Measurements from ENCODE around the gene CPT1A.
"Not testable (repeated sequence)": the region's sequence is repeated elsewhere in the genome, so short reads cannot be mapped to it uniquely, and the experiment has no call there.

The CPT1A gene

GRCh38 chr11:68841718-68842426, at the start of gene CPT1A:
TSS of gene CPT1A (minus strand) at chr11:68841916. CDS start at chr11:68815474, 26,442 bp downstream.
- peak; percentile 93 for DNase-seq (ENCODE audit: low spot score)

DNA sequence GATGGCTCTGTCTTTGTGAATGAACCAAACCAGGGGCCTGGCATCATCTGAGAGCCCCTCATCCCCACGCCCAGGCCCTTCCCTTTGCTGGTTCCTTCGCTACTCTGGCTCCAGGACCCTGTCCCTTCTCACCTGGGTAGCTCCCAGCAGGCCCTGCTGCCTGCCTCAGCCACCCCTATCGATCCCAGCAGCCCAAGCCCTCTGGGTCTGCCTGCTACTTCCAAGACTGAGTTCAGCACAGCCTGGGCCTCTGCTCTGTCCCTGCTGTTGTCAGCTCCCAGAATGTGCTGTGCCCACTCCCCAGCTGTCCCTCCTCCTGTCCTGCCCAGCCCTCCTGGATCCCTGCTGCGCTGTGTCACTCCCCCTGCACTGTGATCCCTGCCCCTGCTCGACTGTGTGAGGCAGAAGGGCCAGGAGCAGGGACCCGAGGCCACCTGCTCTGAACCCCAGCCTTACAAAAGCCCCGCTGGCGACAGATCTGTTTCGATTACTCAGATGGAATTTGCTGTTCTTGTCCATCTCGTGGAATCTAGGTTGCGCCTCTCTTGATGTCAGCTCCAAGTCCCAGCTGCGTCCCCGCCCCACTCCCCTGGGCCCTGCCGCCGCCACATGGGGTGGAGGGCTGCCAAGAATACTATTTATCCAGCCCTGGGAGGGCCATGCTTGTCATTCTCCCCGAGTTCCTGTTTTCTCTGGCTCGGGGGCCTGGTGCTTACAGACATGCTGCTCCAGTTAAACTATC, 48.9 kb upstream of the CPT1A start:
- DNase-seq (ENCODE audit: low spot score): no peak

- peak; percentile 54 for DNase-seq (ENCODE audit: low spot score)
Observed at GRCh38 chr11:68889948-68890446, 48.3 kb upstream of the CPT1A start.

GRCh38 chr11:68884827-68885226, 43.1 kb upstream of the CPT1A start:
- not testable (repeated sequence) for DNase-seq (ENCODE audit: low spot score)

DNA sequence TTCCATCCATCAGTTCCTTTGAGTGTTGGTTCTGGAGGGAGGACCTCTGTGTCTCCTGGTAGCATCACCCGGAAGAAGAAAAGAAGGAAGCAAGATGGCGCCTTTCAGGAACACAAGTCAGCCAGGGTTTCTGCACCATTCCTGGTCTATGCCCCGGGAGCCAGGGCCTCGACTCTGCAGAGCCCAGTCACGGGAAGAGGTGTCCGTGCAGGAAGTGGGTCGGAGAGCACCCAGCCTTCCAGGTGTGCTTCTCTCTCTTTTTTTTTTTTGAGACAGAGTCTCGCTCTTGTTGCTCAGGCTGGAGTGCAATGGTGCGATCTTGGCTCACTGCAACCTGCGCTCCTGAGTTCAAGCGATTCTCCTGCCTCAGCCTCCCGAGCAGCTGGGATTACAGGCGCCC, 40.7 kb upstream of the CPT1A start:
- no peak for DNase-seq (ENCODE audit: low spot score)

DNA sequence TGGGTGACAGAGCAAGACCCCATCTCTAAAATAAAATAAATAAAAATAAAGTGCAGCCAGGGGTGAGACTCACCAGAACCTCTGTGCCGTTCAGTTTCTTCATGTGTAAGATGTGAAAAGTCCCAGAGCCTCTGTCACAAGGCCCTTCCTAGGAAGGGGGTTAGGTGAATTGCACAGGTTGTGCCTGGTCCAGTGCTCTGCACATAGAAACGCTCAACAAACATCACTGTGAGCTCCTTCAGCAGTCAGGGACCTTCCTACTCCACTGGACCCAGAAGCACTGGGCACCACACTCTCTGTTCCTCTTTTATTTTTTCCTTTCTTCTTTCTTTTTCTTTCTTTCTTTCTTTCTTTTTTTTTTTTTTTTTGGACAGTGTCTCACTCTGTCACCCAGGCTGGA, 39.6 kb upstream of the CPT1A start:
- no peak for DNase-seq (ENCODE audit: low spot score)

- DNase-seq (ENCODE audit: low spot score): no peak
Observed at GRCh38 chr11:68880851-68881250, 39.1 kb upstream of the CPT1A start.

DNA sequence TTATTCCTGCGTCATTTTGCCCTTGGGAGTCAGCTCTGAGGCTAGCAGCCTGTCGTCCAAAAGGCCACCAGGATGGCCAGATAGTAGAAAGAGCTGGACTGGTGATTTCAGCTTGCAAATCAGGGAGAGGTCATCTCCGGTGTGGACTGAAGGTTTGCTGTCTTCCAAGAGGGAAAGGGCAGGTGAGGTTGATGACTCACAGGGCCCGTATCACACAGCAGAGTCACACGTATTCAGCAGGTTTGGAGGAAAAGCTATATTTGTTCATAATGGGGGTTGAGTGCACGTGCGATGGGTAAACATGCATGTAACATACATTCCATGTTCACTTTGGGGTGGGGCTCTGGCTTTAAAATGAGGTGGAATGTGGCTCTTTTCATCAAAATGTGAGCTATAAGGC, 36.3 kb upstream of the CPT1A start:
- no peak for DNase-seq (ENCODE audit: low spot score)

DNA sequence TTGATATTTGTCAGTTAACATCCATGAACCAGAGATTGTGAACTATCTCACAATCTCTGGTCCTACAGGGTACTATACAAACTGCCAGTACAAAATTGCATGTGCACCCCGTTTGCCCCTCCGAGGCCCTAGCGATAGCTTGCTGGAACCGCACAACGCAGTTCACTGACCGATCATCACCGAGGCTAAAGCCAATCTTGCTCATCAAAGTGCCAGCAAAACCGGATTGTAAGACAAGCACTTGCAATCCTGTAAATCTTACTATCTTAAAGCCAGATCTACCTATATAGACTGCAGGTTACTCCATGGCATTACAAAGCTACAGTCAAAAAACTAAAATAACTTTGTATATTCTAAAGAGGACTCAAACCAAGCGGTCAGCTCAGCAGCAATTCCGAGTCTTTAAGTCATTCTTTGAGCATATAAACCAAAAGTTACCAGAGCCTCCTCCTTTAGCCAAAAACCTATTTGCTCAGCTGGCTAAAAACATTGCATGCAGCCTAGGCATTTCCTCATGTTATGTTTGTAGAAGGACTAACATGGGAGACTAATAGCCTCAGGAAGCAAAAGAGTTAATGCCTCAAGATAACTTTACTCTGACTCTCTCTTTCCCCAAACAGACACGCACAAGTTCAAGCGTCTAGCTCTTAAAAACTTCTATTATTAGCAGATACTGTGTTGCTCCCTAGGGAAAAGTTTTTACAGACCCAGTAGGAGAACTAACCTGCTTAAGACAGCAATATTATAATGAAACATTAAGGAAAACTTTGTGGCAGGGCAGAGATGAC, 30.7 kb upstream of the CPT1A start:
- no peak for DNase-seq (ENCODE audit: low spot score)

DNA sequence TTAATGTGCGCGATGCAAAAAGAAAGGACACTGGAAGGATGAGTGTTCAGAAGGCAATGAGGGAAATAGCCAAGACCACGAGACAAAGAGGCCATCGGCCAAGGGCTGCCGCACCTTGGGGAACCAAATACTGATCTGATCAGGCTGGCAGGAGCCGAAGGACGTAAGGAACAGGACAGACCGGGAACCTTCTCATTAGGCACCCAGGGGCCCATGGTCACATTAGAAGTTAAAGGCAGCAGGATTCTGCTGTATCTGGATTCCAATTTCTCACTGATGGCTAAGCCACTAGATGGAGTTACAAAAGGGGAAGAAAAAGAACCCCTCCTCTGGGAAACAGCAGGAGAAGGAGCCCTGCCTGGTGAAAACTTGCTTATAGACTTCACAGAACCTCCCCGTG, 28.8 kb upstream of the CPT1A start:
- DNase-seq (ENCODE audit: low spot score): no peak

DNA sequence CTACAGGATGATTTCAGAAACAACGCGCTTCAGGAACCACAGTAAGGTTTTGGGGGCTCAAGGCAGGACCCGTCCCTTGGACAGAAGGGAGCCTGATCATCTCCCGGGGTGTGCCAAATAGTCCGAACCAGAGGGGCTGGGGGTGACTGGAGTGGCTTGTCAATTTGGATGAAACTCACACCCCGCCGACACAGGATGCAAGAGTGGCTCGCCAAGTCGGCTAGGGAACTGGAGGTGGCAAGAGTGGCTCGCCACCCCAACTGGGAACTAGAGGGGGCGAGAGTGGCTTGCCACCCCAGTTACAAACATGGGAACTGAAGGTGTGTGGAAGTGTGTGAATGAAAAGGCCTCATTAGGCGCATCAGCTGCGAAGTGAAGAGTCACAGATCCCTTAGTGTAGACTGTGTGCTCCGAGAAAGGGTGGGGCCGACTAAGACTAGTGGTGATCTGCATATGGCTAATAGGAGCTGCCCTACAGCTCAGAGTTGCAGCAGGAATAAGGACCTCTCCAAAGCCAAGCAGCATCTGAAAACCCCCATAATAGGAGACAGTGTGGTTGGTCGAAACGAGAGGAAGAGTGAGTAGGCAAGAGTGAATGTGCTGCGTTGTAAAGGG, 26.6 kb upstream of the CPT1A start:
- DNase-seq (ENCODE audit: low spot score): no peak

GRCh38 chr11:68867066-68867465, 25.4 kb upstream of the CPT1A start:
- no peak for DNase-seq (ENCODE audit: low spot score)

DNA sequence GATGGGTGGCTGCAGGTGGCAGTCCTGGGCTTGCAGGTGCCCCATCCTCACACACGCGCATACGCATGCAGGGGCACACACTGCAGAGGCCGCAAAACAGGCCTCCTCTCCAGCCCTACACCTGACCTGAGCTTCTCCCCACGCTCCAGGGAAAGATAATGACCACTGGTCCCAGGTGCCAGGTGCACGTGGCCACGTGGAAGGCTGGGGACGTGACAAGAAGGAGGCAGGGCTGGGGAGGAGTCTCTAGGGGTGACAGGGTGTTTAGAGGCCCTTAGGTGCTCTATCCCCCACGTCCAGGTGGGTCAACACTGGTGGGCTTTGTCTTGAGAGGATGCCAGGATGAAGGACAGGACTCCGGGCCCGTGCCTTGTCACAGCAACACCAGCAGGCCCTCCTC, 23.5 kb upstream of the CPT1A start:
- no peak for DNase-seq (ENCODE audit: low spot score)

GRCh38 chr11:68863553-68864265, 22.0 kb upstream of the CPT1A start:
- DNase-seq (ENCODE audit: low spot score): no peak

DNA sequence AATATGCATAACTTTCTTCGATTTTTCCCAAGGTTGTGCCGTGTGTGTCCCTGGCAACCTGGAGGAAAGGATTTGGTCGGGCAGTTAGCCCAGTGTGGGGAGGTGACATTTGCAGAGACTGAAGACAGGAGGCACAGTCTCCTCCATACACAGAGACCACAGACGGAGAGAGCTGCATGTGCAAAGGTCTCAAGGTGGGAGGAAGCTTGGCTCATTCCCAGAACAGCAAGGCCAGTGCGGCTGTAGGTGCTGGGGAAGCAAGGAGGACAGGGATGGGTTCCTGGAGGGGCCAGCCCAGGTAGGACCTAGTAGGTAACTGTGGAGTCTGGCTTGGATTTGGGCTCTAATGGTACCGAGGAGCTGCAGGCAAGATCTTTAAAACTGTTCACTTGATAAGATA, 20.7 kb upstream of the CPT1A start:
- DNase-seq (ENCODE audit: low spot score): no peak

GRCh38 chr11:68859123-68859522, 17.4 kb upstream of the CPT1A start:
- DNase-seq (ENCODE audit: low spot score): no peak

DNA sequence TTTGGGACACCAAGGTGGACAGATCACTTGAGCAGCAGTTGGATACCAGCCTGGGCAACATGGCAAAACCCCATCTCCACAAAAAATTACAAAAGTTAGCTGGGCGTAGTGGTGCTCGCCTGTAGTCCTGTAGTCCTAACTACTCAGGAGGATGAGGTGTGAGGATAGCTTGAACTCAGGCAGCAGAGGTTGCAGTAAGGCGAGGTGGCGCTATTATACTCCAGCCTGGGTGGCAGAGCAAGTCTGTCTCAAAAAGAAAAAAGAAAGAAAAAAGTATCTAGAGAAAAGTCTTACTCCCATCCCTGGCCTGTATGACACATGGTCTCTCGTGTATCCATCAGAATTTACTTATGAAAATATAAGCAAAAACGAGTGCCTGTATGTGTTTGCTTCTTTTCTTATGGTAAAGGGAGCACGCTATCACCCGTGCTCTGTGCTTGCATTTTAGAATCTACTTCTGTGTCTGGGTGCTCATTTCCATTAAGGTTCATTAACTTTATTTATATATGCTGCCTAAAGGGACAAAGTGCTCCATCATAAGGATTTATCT, 15.4 kb upstream of the CPT1A start:
- DNase-seq (ENCODE audit: low spot score): no peak

DNA sequence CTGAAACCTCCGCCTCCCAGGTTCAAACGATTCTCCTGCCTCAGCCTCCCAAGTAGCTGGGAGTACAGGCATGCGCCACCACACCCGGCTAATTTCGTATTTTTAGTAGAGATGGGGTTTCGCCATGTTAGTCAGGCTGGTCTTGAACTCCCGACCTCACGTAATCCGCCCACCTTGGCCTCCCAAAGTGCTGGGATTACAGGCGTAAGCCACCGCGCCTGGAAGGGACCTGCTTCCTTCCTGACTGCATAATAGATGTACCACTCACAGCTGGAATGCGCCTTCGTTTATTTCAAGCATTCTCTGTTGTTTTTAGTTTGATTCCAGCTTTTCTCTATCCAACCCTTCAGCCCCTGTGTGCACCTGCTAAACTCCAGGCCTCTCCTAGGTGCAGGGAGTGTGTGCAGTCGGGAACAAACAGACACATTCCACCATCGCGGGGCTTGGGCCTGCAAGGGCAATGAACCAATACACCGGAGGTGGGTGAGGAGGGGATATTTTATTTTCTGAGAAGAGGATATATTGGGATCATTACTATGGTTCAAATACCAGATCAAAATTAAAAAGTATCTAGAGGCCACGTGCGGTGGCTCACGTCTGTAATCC, 14.8 kb upstream of the CPT1A start:
- DNase-seq (ENCODE audit: low spot score): not testable (repeated sequence)

- peak; percentile 72 for DNase-seq (ENCODE audit: low spot score)
Observed at GRCh38 chr11:68855205-68855981, 13.7 kb upstream of the CPT1A start.
